SU-DHL-6 (cell line): ENCODE measurements around the gene TFPI2.

Experiments
- H2AFZ ChIP-seq: fragments of 200-600 bp; sonication (generic); 2 replicates; pipeline ENCODE4 v1.6.1; 2014; ENCODE audit warnings: low read depth, mild to moderate bottlenecking, moderate library complexity, mixed read lengths, antibody characterized with exemption, low read length; ENCODE audit not compliant: severe bottlenecking
- H3F3A ChIP-seq: fragments of 200-600 bp; shearing (Covaris generic); 2 replicates; pipeline ENCODE4 v1.6.0; 2016; ENCODE audit warnings: antibody characterized with exemption, mild to moderate bottlenecking; ENCODE audit not compliant: insufficient read depth
- H3K27ac ChIP-seq: fragments of 200-600 bp; sonication (generic); 2 replicates; pipeline ENCODE4 v1.5.1; 2016; ENCODE audit warnings: low read depth, mild to moderate bottlenecking, low read length, moderate library complexity, mixed read lengths
- H3K27me3 ChIP-seq: fragments of 200-600 bp; sonication (generic), shearing (Covaris generic); 2 replicates; pipeline ENCODE4 v1.6.0; 2014; ENCODE audit warnings: mild to moderate bottlenecking, low read length
- H3K36me3 ChIP-seq: fragments of 200-600 bp; sonication (generic); 2 replicates; pipeline ENCODE4 v1.6.1; 2014; ENCODE audit warnings: mild to moderate bottlenecking, low read length, mixed read lengths
- H3K4me2 ChIP-seq: fragments of 300-600, 200-600 bp; shearing (Covaris generic), sonication (generic); 2 replicates; pipeline ENCODE4 v1.6.0; 2014; ENCODE audit warnings: low read length, low read depth, mild to moderate bottlenecking; ENCODE audit not compliant: poor library complexity, severe bottlenecking
- H3K4me3 ChIP-seq: fragments of 200-600 bp; sonication (generic); 2 replicates; pipeline ENCODE4 v1.5.1; 2014; ENCODE audit warnings: antibody characterized with exemption, low read length, mild to moderate bottlenecking, mixed read lengths; ENCODE audit not compliant: insufficient read depth, poor library complexity, severe bottlenecking
- H3K79me2 ChIP-seq: fragments of 200-600 bp; sonication (generic); 2 replicates; pipeline ENCODE4 v1.6.1; 2014; ENCODE audit warnings: mild to moderate bottlenecking, low read length, moderate library complexity; ENCODE audit not compliant: insufficient read depth
- H3K9ac ChIP-seq: fragments of 200-600 bp; sonication (generic); 2 replicates; pipeline ENCODE4 v1.7.0; 2014; ENCODE audit warnings: mild to moderate bottlenecking, low read length
- H3K9me2 ChIP-seq: fragments of 200-600 bp; sonication (generic); replicated peaks from 2 replicates; pipeline ENCODE4 v1.6.1; 2014; ENCODE audit warnings: low read length; ENCODE audit not compliant: insufficient read depth
- H3K9me3 ChIP-seq: fragments of 200-600 bp; sonication (generic); 2 replicates; pipeline ENCODE4 v1.6.1; 2014; ENCODE audit warnings: low read length, mixed read lengths; ENCODE audit not compliant: insufficient read depth
- H4K20me1 ChIP-seq: fragments of 200-600 bp; sonication (generic); 2 replicates; pipeline ENCODE4 v1.6.1; 2014; ENCODE audit warnings: low read depth, mild to moderate bottlenecking, antibody characterized with exemption, low read length, moderate library complexity, mixed read lengths
- EZH2phosphoT487 ChIP-seq: fragments of 200-600 bp; sonication (generic), shearing (Covaris generic); conservative IDR thresholded peaks from 2 replicates; pipeline ENCODE4 v1.6.1; 2018; ENCODE audit warnings: mild to moderate bottlenecking, antibody characterized with exemption, low read length, moderate library complexity, mixed read lengths
- TF ChIP-seq, protein P1 (sequence below): fragments of 200-600 bp; sonication (generic); IDR thresholded peaks from one replicate; pipeline ENCODE4 v1.5.1; 2017; ENCODE audit warnings: antibody characterized with exemption, mild to moderate bottlenecking, low read length, moderate library complexity; ENCODE audit not compliant: insufficient read depth, poor library complexity, severe bottlenecking

The TFPI2 gene

DNA sequence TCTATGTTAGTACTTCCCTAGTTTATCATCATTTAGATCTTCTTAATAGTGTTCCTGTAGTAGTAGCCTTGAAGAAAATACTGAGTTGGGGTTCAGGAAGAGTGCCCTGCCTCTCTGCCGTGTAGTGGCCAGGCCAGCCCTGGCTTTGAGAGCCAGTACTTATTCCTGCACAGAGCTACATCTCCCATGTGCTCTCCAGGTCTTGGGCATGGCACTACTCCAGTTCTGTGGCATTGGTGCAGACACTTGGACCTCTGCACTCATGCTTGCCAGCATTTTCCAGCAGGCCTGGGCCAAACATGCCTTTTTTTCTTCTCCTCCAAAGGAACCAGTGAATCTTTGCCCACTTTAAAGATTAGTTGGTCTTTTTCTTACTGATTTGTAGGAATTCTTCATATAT is 36.2 kb upstream of the TFPI2 start:
- H3K4me2 ChIP-seq = no peak overlapping the region
- H3K9me3 ChIP-seq = no peaks in the 10 kb centered on the region
- H3F3A ChIP-seq = no peaks in the 10 kb centered on the region
- H3K79me2 ChIP-seq = no peaks in the 10 kb centered on the region
- no peaks in the 10 kb centered on the region for H3K9me2 ChIP-seq
- H3K4me3 ChIP-seq = no peak overlapping the region
- H3K27me3 ChIP-seq = no peaks in the 10 kb centered on the region
- no peaks in the 10 kb centered on the region for H3K36me3 ChIP-seq
- H3K27ac ChIP-seq = no peak overlapping the region
- H2AFZ ChIP-seq = no peak overlapping the region
- TF ChIP-seq, protein P1, sequence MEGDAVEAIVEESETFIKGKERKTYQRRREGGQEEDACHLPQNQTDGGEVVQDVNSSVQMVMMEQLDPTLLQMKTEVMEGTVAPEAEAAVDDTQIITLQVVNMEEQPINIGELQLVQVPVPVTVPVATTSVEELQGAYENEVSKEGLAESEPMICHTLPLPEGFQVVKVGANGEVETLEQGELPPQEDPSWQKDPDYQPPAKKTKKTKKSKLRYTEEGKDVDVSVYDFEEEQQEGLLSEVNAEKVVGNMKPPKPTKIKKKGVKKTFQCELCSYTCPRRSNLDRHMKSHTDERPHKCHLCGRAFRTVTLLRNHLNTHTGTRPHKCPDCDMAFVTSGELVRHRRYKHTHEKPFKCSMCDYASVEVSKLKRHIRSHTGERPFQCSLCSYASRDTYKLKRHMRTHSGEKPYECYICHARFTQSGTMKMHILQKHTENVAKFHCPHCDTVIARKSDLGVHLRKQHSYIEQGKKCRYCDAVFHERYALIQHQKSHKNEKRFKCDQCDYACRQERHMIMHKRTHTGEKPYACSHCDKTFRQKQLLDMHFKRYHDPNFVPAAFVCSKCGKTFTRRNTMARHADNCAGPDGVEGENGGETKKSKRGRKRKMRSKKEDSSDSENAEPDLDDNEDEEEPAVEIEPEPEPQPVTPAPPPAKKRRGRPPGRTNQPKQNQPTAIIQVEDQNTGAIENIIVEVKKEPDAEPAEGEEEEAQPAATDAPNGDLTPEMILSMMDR = no peak
- no peak for TF ChIP-seq EZH2phosphoT487
- H3K9ac ChIP-seq = no peak overlapping the region
- no peaks in the 10 kb centered on the region for H4K20me1 ChIP-seq

DNA sequence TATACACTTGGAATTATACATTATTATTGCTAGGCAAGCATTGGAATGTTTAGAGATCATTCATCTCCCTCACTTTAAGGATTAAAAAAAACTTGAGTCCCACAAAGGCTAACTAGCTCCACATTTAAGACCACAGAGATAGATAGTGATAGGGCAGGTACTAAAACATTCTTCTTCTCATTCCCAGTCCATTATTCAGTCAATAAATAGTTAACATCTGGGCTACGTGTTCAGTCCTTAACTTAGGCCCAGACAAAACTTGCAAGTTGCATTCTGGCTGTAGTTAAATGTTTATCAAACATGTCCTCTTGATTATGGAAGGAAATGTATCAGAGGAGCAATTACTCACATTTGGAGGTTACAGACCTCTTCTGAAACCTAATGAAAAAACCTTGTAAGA is 33.4 kb upstream of the TFPI2 start:
- no peaks in the 10 kb centered on the region for H3K36me3 ChIP-seq
- no peaks in the 10 kb centered on the region for H3K79me2 ChIP-seq
- H3K4me3 ChIP-seq = no peak overlapping the region
- no peaks in the 10 kb centered on the region for H3F3A ChIP-seq
- H3K9ac ChIP-seq = no peak overlapping the region
- H3K9me2 ChIP-seq = no peaks in the 10 kb centered on the region
- H4K20me1 ChIP-seq = no peaks in the 10 kb centered on the region
- no peak overlapping the region for H3K4me2 ChIP-seq
- no peaks in the 10 kb centered on the region for H3K27me3 ChIP-seq
- no peak overlapping the region for H2AFZ ChIP-seq
- H3K27ac ChIP-seq = no peak overlapping the region
- no peak for TF ChIP-seq EZH2phosphoT487
- TF ChIP-seq, protein P1 = no peak
- no peaks in the 10 kb centered on the region for H3K9me3 ChIP-seq

DNA sequence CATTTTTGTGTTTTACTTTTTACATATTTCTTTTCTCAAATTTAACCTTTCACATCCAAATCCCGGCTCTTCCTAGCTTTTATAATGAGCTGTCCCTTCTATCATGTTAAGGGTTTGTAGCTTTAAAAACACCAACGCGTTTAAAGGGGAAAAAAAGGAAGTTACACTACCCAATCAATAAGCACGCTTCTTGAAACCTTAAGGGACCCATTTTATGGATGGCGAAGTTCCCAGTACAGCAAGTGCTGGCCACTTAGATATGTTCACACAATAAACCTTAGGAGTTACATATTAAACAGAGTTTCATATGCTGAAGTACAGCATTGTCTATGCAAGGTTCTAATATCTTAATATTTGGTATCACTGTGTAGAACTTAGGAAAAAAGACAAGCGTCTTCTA is 32.7 kb upstream of the TFPI2 start:
- Histone ChIP-seq H3K27ac (no peak overlapping the region), H3K4me3 (no peak overlapping the region), H3K27me3 (no peaks in the 10 kb centered on the region), H3K9me2 (no peaks in the 10 kb centered on the region), H2AFZ (no peak overlapping the region), H3K9ac (no peak overlapping the region), H3F3A (no peaks in the 10 kb centered on the region), H3K4me2 (no peak overlapping the region), H3K79me2 (no peaks in the 10 kb centered on the region), H3K36me3 (no peaks in the 10 kb centered on the region), H3K9me3 (no peaks in the 10 kb centered on the region), H4K20me1 (no peaks in the 10 kb centered on the region)
- no peak for TF ChIP-seq EZH2phosphoT487
- TF ChIP-seq, protein P1 = no peak
